GM12878 (cell line): Measurements from ENCODE around the gene STX10. TPM values are rescaled to one million over a fixed set of nuclear protein-coding genes. Genes with fewer than 3 reads are reported as not detected.

Source experiments
- BACH1 ChIP-seq: fragments of 450-650 bp; IDR thresholded peaks from 2 replicates; pipeline ENCODE4 v1.6.1; 2017; ENCODE audit warnings: mild to moderate bottlenecking, borderline replicate concordance
- CHD4 ChIP-seq: fragments of 200-600 bp; sonication (generic); IDR thresholded peaks from 2 replicates; pipeline ENCODE4 v1.6.1; 2016; ENCODE audit warnings: mild to moderate bottlenecking
- EZH2 ChIP-seq: IDR thresholded peaks from 2 replicates; pipeline ENCODE4 v1.6.1; 2012; ENCODE audit warnings: low read depth, mild to moderate bottlenecking, control low read depth, inconsistent platforms, low read length, borderline replicate concordance; ENCODE audit not compliant: control insufficient read depth
- IRF3 ChIP-seq: fragments of 450-650 bp; IDR thresholded peaks from 2 replicates; pipeline ENCODE4 v1.6.1; 2014; ENCODE audit warnings: mild to moderate bottlenecking
- ZBTB4 ChIP-seq: fragments of 450-650 bp; formaldehyde crosslinking; IDR thresholded peaks from 2 replicates; pipeline ENCODE4 v1.4.0; 2022; ENCODE audit warnings: mild to moderate bottlenecking, moderate library complexity
- ZNF207 ChIP-seq: fragments of 450-650 bp; IDR thresholded peaks from 2 replicates; pipeline ENCODE4 v1.6.1; 2014; ENCODE audit warnings: antibody characterized with exemption, mild to moderate bottlenecking, borderline replicate concordance
- polyA plus RNA-seq, 11 experiments: library from polyadenylated mRNA; depleted of rRNA in 4 of 11; unstranded in 6 of 11; stranded (reverse) in 5 of 11; fragments of >200 nt; fragmentation: Nextera tagmentation in 4 of 11; fragmentation: Illumina TruSeq in 1 of 11; extraction: Ambion mirVana in 4 of 11; extraction: Trizol in 1 of 11; gene quantifications; 1 replicate in 1 of 11; 2 replicates in 10 of 11; pipeline versions ENCODE4 v1.2.1 to v1.2.3, GENCODE V29; 2011 to 2016; ENCODE audit warnings: inconsistent platforms in 2 of 11, missing spikeins in 2 of 11, low read depth in 1 of 11
- total RNA-seq, 4 experiments: library from RNA; depleted of rRNA in 3 of 4; stranded (reverse); fragments of >200 nt in 3 of 4; fragmentation: Illumina TruSeq in 1 of 4; extraction: Trizol in 1 of 4; gene quantifications; 2 replicates each; pipeline versions ENCODE4 v1.2.1 to v1.2.3, GENCODE V29; 2013 to 2021

The STX10 gene
- total and polyA plus RNA-seq, 10 of the 15 experiments (the other 5 are each of a cell fraction or from before 2014, with no cell fraction given), result 0.56 to 76.1 (median 47.6) TPM

DNA sequence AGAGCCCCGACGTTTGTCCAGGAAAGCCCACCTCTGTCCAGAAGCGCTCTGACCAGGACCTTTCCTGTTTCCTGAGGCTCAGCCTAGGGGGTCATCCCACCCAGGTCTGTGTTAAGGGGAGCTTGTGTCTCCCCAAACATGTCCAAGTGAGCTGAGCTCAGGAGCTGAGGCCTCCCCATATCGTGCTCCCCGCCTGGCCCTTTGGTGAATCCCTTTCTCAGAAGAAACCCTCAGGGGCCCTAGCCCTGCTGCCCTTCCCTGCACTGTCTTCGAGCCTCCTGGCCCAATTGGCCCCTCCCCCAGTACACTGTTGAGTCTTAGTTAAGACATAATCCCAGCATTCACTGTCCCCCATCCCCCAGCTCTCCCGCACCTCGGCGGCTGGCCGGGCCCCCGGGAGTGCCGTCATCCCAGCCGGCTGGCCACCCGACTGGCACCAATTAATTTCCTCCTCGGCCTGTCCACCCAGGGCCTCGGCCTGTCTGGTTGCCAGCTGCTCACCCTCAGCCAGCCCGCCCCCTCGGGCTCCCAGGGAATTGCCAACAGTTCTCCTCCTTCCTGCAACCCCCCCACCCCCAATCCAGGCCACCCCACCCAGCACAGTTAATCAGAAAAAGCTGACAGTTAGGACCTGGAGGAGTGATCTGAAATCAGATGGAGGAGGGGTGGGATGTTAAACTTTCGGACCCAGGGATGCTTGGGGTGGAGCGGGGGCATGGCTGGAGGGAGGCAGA is 13.6 kb upstream of the STX10 start (continued):
- TF ChIP-seq BACH1 (no peak), EZH2 (no peak), ZNF207 (no peak), IRF3 (no peak), ZBTB4 (CRISPR knock-in tag) (no peak), CHD4 (no peak)
- TF ChIP-seq, all 136 proteins: peak for 0
